HG03066 (cell line): ENCODE data around the gene SH3TC1.

ENCODE experiments used
- ATAC-seq: cut with Tn5 transposase; IDR thresholded peaks from one replicate; pipeline ENCODE4 v1.9.1; 2021; ENCODE audit warnings: low read depth; ENCODE audit not compliant: unreplicated experiment

SH3TC1 gene

GRCh38 chr4:8197521-8197920 lies 1.6 kb upstream of the SH3TC1 start:
- no peak for ATAC-seq

- ATAC-seq, result peak; percentile 0
These were observed 734 bp upstream of the SH3TC1 start for GRCh38 chr4:8198206-8198905.

- ATAC-seq, result no peak
These were observed 658 bp downstream of the SH3TC1 start for GRCh38 chr4:8199594-8200301.

- no peak for ATAC-seq
These were observed 1.3 kb downstream of the SH3TC1 start for GRCh38 chr4:8200302-8200975.

GRCh38 chr4:8201321-8201781 lies 2.3 kb downstream of the SH3TC1 start:
- peak; percentile 23 for ATAC-seq

- no peak for ATAC-seq
These were observed 3.3 kb downstream of the SH3TC1 start for GRCh38 chr4:8202108-8203051.

- ATAC-seq, result no peak
These were observed 3.9 kb downstream of the SH3TC1 start for GRCh38 chr4:8203052-8203401.

GRCh38 chr4:8203817-8204216 lies 4.7 kb downstream of the SH3TC1 start:
- ATAC-seq, result no peak

GRCh38 chr4:8204576-8205227 lies 5.6 kb downstream of the SH3TC1 start:
- no peak for ATAC-seq

GRCh38 chr4:8205241-8205707 lies 6.2 kb downstream of the SH3TC1 start:
- ATAC-seq, result no peak

- ATAC-seq, result no peak
These were observed 6.9 kb downstream of the SH3TC1 start for GRCh38 chr4:8205749-8206611.

- ATAC-seq, result no peak
These were observed 8.2 kb downstream of the SH3TC1 start for GRCh38 chr4:8207314-8207713.

GRCh38 chr4:8208565-8208964 lies 9.5 kb downstream of the SH3TC1 start:
- no peak for ATAC-seq

GRCh38 chr4:8209181-8209874 lies 10.2 kb downstream of the SH3TC1 start:
- ATAC-seq, result no peak

- no peak for ATAC-seq
These were observed 10.9 kb downstream of the SH3TC1 start for GRCh38 chr4:8210010-8210409.

GRCh38 chr4:8210616-8211015 lies 11.5 kb downstream of the SH3TC1 start:
- ATAC-seq, result no peak

- no peak for ATAC-seq
These were observed 12.2 kb downstream of the SH3TC1 start for GRCh38 chr4:8211251-8211650.
